Activated B cell treated with CpG ODN at 0.5 μM for 24 hours (primary cell): ENCODE results near the gene GAREM1. TPM values are rescaled to one million over a fixed set of nuclear protein-coding genes. Genes with fewer than 3 reads are reported as not detected.

Experiments used
- ATAC-seq: fragments of 200-7000 bp; cut with Tn5 transposase; one replicate; pipeline ENCODE4 v1.10.0; 2021; ENCODE audit warnings: low read depth, mild to moderate bottlenecking, moderate library complexity
- CTCF ChIA-PET: fragments of 350-600 bp; sonication (Branson Sonifier 250); formaldehyde crosslinking; loops from one replicate; lab custom pipeline; 2021; ENCODE audit warnings: antibody characterized with exemption; lab: Charles Lee
- POLR2A ChIA-PET: fragments of 350-600 bp; sonication (Branson Sonifier 250); formaldehyde crosslinking; loops from one replicate; lab custom pipeline; 2021; ENCODE audit warnings: antibody characterized with exemption; lab: Charles Lee
- DNase-seq: peaks from one replicate; pipeline ENCODE4 v3.0.0; 2022
- H3K27ac Mint-ChIP-seq: one replicate; pipeline ENCODE4 v1.8.0; 2020; ENCODE audit warnings: mixed read lengths
- H3K27me3 Mint-ChIP-seq: one replicate; pipeline ENCODE4 v1.8.0; 2021; ENCODE audit warnings: mixed read lengths
- H3K36me3 Mint-ChIP-seq: one replicate; pipeline ENCODE4 v1.8.0; 2021; ENCODE audit warnings: low read depth, mixed read lengths
- H3K4me1 Mint-ChIP-seq: one replicate; pipeline ENCODE4 v1.8.0; 2021; ENCODE audit warnings: mixed read lengths
- H3K4me3 Mint-ChIP-seq: one replicate; pipeline ENCODE4 v1.8.0; 2020; ENCODE audit warnings: mild to moderate bottlenecking, mixed read lengths
- H3K9me3 Mint-ChIP-seq: one replicate; pipeline ENCODE4 v1.8.0; 2020; ENCODE audit warnings: mixed read lengths
- CTCF ChIP-seq: fragments of 200-600 bp; IDR thresholded peaks from one replicate; pipeline ENCODE4 v1.8.0; 2022; ENCODE audit warnings: antibody characterized with exemption, mild to moderate bottlenecking
- intact Hi-C: fragments of 100-400 bp; cut with micrococcal nuclease; formaldehyde crosslinking; loops from one replicate; pipeline ENCODE4 v1.15.1; 2024
- total RNA-seq: library from RNA; stranded (reverse); gene quantifications from 2 replicates; pipeline ENCODE4 v1.2.3, GENCODE V29; 2022

The GAREM1 gene
- total RNA-seq, 1 donor from 2014 or later = not detected

GRCh38 chr18:32442575-32442974 lies 28.1 kb downstream of the GAREM1 start:
- H3K36me3 Mint-ChIP-seq = no peaks in the 10 kb centered on the region
- H3K4me3 Mint-ChIP-seq = no peak overlapping the region
- ChIA-PET POLR2A (no interaction called here), CTCF (no interaction called here)
- TF ChIP-seq CTCF = no peak
- intact Hi-C loops = no loop called here
- peaks cover 7% of the 10 kb centered on the region for H3K27me3 Mint-ChIP-seq
- H3K9me3 Mint-ChIP-seq = no peaks in the 10 kb centered on the region
- no peak overlapping the region for H3K27ac Mint-ChIP-seq
- ATAC-seq = no peak
- no peak for DNase-seq
- no peaks in the 10 kb centered on the region for H3K4me1 Mint-ChIP-seq

- ChIA-PET POLR2A (no interaction called here), CTCF (no interaction called here)
- Mint-ChIP-seq H3K27ac (no peak overlapping the region), H3K9me3 (no peaks in the 10 kb centered on the region), H3K27me3 (peaks cover 10% of the 10 kb centered on the region), H3K36me3 (no peaks in the 10 kb centered on the region), H3K4me3 (no peak overlapping the region), H3K4me1 (no peaks in the 10 kb centered on the region)
- ATAC-seq (no peak), DNase-seq (no peak)
- intact Hi-C loops = no loop called here
- TF ChIP-seq CTCF = no peak
Observed at GRCh38 chr18:32441533-32441932, 29.1 kb downstream of the GAREM1 start.

- H3K9me3 Mint-ChIP-seq = no peaks in the 10 kb centered on the region
- H3K27ac Mint-ChIP-seq = no peak overlapping the region
- intact Hi-C loops = no loop called here
- peaks cover 9% of the 10 kb centered on the region for H3K27me3 Mint-ChIP-seq
- ATAC-seq (no peak), DNase-seq (no peak)
- no peak overlapping the region for H3K4me3 Mint-ChIP-seq
- no peaks in the 10 kb centered on the region for H3K4me1 Mint-ChIP-seq
- no peaks in the 10 kb centered on the region for H3K36me3 Mint-ChIP-seq
- CTCF ChIA-PET = interaction anchor here (1.0 kb wide), 1 partner anchor 109 kb away, joined by 3 read pairs; no protein-coding TSS in a partner anchor
- POLR2A ChIA-PET = no interaction called here
- TF ChIP-seq CTCF = no peak
Observed at GRCh38 chr18:32440518-32440917, 30.2 kb downstream of the GAREM1 start.

- ChIA-PET POLR2A (no interaction called here), CTCF (no interaction called here)
- Mint-ChIP-seq H3K27ac (no peak overlapping the region), H3K36me3 (no peaks in the 10 kb centered on the region), H3K9me3 (no peaks in the 10 kb centered on the region), H3K4me1 (no peaks in the 10 kb centered on the region), H3K27me3 (peaks cover 9% of the 10 kb centered on the region), H3K4me3 (no peak overlapping the region)
- intact Hi-C loops = no loop called here
- no peak for DNase-seq
- no peak for TF ChIP-seq CTCF
- ATAC-seq = no peak
Observed at GRCh38 chr18:32439802-32440201, 30.9 kb downstream of the GAREM1 start.

GRCh38 chr18:32439241-32439640 lies 31.4 kb downstream of the GAREM1 start:
- no peak for ATAC-seq

More at GRCh38 chr18:32439241-32439640, 31.4 kb downstream of the GAREM1 start:
- Mint-ChIP-seq H3K9me3 (no peaks in the 10 kb centered on the region), H3K4me1 (no peaks in the 10 kb centered on the region), H3K27ac (no peak overlapping the region), H3K36me3 (no peaks in the 10 kb centered on the region), H3K4me3 (no peak overlapping the region), H3K27me3 (peaks cover 9% of the 10 kb centered on the region)
- DNase-seq = no peak
- CTCF ChIA-PET = no interaction called here
- POLR2A ChIA-PET = no interaction called here
- no peak for TF ChIP-seq CTCF
- intact Hi-C loops = no loop called here
